Spinal cord (tissue), 10 donors: ENCODE results near the gene RIBC1. TPM values are rescaled to one million over a fixed set of nuclear protein-coding genes. Genes with fewer than 3 reads are reported as not detected.

Experiments used
- DNase-seq, 6 donors: peaks; one replicate each; pipeline versions ENCODE4 v3.0.0 to v3.0.0-alpha.2; 2013 to 2015; ENCODE audit warnings: low spot score in 6 of 6, low read depth in 4 of 6
- H3K27ac ChIP-seq: one replicate; pipeline ENCODE4 v1.5.1; 2013; ENCODE audit warnings: low read depth, low read length, control low read depth
- H3K27me3 ChIP-seq: one replicate; pipeline ENCODE4 v1.6.1; 2013; ENCODE audit warnings: low read length; ENCODE audit not compliant: control insufficient read depth, insufficient read depth
- H3K36me3 ChIP-seq: one replicate; pipeline ENCODE4 v1.6.1; 2013; ENCODE audit warnings: low read length; ENCODE audit not compliant: control insufficient read depth, insufficient read depth
- H3K4me1 ChIP-seq: one replicate; pipeline ENCODE4 v1.6.1; 2013; ENCODE audit warnings: low read length; ENCODE audit not compliant: control insufficient read depth, insufficient read depth
- H3K4me3 ChIP-seq: one replicate; pipeline ENCODE4 v1.5.1; 2013; ENCODE audit warnings: low read depth, low read length, control low read depth
- H3K9me3 ChIP-seq: one replicate; pipeline ENCODE4 v1.6.1; 2013; ENCODE audit warnings: low read length; ENCODE audit not compliant: control insufficient read depth, insufficient read depth
- WGBS: methylation state at CpG from one replicate; pipeline ENCODE4 v1.1.5; 2013; ENCODE audit warnings: missing lambda C conversion rate; ENCODE audit not compliant: insufficient coverage; 5-methylcytosine and 5-hydroxymethylcytosine counted together
- polyA plus RNA-seq, 2 donors: library from polyadenylated mRNA; unstranded; fragments of 120-200 nt; gene quantifications; one replicate each; pipeline ENCODE4 v1.2.1, GENCODE V29; 2013; ENCODE audit not compliant: insufficient read length in 2 of 2
- small RNA-seq: library from RNA; depleted of rRNA; stranded (forward); fragments of <200 nt; gene quantifications from one replicate; pipeline ENCODE3, GENCODE V24; 2014; ENCODE audit warnings: low replicate concordance
- total RNA-seq, 2 donors: library from RNA; depleted of rRNA in 1 of 2; stranded (reverse); fragments of 120-200 nt in 1 of 2; fragments of >200 nt in 1 of 2; gene quantifications; one replicate each; pipeline versions ENCODE4 v1.2.3 to v1.2.4, GENCODE V29; 2013 to 2014
- donor health status: healthy.

Gene RIBC1
- total and polyA plus RNA-seq, 4 donors, result 1.8 to 11.0 (median 6.4) TPM

DNA sequence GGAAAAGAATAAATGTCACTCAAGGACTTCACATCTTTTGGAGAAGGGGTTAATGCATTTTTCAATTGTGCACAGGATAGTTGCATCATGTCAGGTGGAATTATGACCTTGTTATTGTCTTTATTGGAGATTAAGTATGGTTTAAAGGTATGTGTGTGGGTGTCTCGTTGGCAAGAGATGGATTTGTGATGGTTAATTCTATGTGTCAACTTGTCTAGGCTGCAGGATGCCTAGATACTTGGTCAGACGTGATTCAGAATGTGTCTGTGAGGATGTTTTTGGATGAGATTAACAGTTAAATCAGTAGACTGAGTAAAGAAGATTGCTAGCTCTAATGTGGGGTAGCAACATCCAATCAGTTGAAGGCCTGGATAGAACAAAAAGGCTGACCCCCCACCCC is 53.7 kb downstream of the RIBC1 start:
- Histone ChIP-seq H3K4me3 (no peak overlapping the region), H3K4me1 (peaks cover 3% of the 10 kb centered on the region), H3K27me3 (peaks cover 37% of the 10 kb centered on the region), H3K27ac (no peak overlapping the region), H3K9me3 (no peaks in the 10 kb centered on the region), H3K36me3 (no peaks in the 10 kb centered on the region)
- no peak for DNase-seq
- WGBS, result 71% methylated on average over 2 of the region's 2 CpGs

GRCh38 chrX:53479301-53479700 is 56.6 kb downstream of the RIBC1 start:
- Histone ChIP-seq H3K27ac (no peak overlapping the region), H3K4me3 (no peak overlapping the region), H3K4me1 (peaks cover 7% of the 10 kb centered on the region), H3K9me3 (no peaks in the 10 kb centered on the region), H3K36me3 (no peaks in the 10 kb centered on the region), H3K27me3 (peaks cover 34% of the 10 kb centered on the region)
- WGBS, result 65% methylated on average over 5 of the region's 5 CpGs
- no peak for DNase-seq

Small RNA genes within 50 kb of the gene (small RNA-seq; reads per million reads assigned to genes)
- gene MIR6857 (0.20 reads per million, percentile 6 among the genes with 10 or more reads in this experiment), gene VTRNA3-1P (not detected)

Other genes starting within 250 kb of the RIBC1 start
- gene KDM5C, start 197.7 kb upstream of the RIBC1 start, total RNA-seq, result 10 to 100 TPM; 82.0 to 82.4 TPM
- 10 to 100 TPM; 60.2 to 63.7 TPM for gene KDM5C, start 197.7 kb upstream of the RIBC1 start, polyA plus RNA-seq
- gene IQSEC2, start 141.3 kb upstream of the RIBC1 start, total RNA-seq, result 10 to 100 TPM; 11.8 to 13.6 TPM
- 10 to 100 TPM; 44.0 to 47.8 TPM for gene IQSEC2, start 141.3 kb upstream of the RIBC1 start, polyA plus RNA-seq
- gene SMC1A, start 219 bp upstream of the RIBC1 start, total RNA-seq, result 10 to 100 TPM; 22.9 to 28.4 TPM
- gene SMC1A, start 219 bp upstream of the RIBC1 start, polyA plus RNA-seq, result 10 to 100 TPM; 40.8 to 63.6 TPM
- 100 to 1,000 TPM in 1 of 2 donors, 10 to 100 TPM in 1; 42.7 to 102 TPM for gene HSD17B10, start 11.5 kb downstream of the RIBC1 start, total RNA-seq
- gene HSD17B10, start 11.5 kb downstream of the RIBC1 start, polyA plus RNA-seq, result 10 to 100 TPM; 89.8 to 96.6 TPM